ENCODE data around the gene GPR150. TPM values are rescaled to one million over a fixed set of nuclear protein-coding genes. Genes with fewer than 3 reads are reported as not detected.

The GPR150 gene
- total and polyA plus RNA-seq, 2 of the 13 experiments (the other 11 are each of a cell fraction or from before 2014, with no cell fraction given), result 0.03 TPM; not detected in 1

- no peak for TF ChIP-seq ZXDC (CRISPR knock-in tag; IDR thresholded peaks at IDR 0.05)
- no peak for TF ChIP-seq NKX3-1 (CRISPR knock-in tag; IDR thresholded peaks at IDR 0.05)
- no peak for TF ChIP-seq ZNF598 (CRISPR knock-in tag; IDR thresholded peaks at IDR 0.05; ENCODE audit: borderline replicate concordance)
- TF ChIP-seq MNT (IDR thresholded peaks at IDR 0.05), result no peak
- no peak for TF ChIP-seq ZNF674 (CRISPR knock-in tag; IDR thresholded peaks at IDR 0.05; ENCODE audit: low read depth)
- no peak for TF ChIP-seq ZNF800 (CRISPR knock-in tag; IDR thresholded peaks at IDR 0.05)
- TF ChIP-seq ERF (CRISPR knock-in tag; IDR thresholded peaks at IDR 0.05), result no peak
- TF ChIP-seq PCBP1 (IDR thresholded peaks at IDR 0.05; ENCODE audit: borderline replicate concordance, low read depth, low read length), result no peak
These were observed 14.2 kb downstream of the GPR150 start (continued) for GRCh38 chr5:95634081-95634480.
